HK-2 (cell line): ENCODE measurements around the gene SORCS1.
A peak's percentile ranks its signal among the peaks of the same experiment; 100 is the strongest.

Experiments
- DNase-seq: peaks from one replicate; pipeline ENCODE4 v3.0.0-alpha.2; 2018; ENCODE audit not compliant: unreplicated experiment

Gene SORCS1

GRCh38 chr10:106819490-106819889, 345.0 kb downstream of the SORCS1 start:
- no peak for DNase-seq

DNA sequence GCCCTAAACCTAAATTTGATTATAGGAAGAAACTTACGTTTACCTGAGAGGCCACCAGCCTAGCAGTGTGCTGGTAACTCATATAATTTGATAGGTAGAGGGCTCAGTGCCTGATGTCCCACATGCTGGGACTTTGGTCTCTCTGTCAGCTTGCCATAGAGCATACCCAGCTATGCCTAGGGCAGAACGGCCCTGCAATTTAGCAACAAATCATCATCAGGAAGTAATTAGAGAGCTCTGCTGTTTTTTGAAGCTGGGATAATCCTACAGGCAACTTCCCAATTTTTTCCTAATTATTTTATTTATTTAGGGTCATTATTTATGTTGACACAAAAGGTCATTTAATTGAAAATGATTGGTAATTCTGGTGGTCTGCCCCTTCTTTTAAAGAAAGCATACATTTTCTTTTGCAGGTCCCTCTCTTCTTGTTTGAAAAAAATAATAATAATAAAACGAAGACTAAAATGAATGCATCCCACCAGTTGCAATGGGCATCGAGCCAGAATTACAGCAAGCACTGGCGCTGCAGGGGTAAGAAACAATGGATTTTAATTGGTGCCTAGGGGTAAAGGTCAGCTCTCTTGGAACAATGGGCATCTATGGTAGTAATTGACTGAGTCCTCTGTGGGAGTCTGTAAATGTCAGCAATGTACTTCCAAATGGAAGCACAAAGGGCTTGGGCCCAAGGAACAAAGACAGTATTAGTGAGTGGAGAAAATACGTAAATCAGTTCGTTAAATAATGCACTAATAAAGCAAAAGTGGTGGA, 348.0 kb downstream of the SORCS1 start:
- no peak for DNase-seq

DNA sequence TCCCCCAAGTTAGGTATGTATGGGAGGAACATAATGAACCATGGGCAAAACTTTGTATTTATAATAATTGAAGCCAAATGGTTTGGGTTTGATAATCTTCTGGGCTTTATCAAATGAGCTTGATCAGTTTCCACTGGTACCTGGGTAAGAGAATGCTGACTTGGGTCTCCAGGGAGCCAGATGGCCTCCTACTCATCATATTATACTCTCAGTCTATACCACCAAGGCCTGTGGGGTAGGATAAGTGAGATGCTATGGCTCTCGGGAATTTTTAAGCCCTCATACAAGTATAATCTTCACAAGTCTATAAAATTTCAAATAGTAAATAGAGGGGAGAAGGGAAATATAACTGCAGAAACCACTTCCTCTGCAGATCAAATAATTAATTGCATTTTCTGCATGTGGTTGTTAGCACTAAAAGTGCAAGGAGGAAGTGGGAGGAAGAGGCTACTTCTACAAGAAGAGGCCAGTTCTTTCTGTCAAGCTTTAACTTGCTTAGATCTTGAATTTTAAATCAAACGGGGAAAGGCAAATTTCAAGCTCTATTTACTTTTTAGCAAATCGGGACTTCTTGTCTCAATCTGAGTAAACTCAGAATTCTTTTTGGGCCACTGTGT, 349.0 kb downstream of the SORCS1 start:
- no peak for DNase-seq

DNA sequence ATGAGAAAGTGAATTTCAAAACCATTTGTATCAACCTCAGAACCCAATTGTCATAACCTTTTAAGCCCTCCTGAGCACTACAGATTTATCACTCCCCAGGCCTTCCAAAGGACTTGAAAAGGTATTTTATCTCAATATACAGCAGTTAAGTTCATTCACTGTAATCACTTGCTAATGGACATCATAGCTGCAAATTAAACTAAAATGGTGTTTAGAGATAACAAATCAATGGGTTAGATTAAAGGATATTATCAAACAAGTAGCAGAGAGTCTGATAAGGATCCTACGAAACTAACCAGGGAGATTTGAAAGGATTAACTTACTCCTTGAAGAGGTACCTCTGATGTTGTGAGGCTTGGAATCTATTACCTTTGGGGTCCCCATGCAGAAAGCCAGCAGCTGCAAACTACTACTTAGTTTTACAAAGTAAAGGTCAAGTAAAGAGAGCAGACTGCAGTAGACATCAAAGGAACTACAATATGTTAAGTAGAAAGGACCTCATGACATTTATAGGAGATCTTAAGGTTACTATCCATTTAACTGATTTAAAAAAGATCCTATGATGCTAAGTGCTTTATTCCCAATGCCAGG, 359.4 kb downstream of the SORCS1 start:
- no peak for DNase-seq

DNA sequence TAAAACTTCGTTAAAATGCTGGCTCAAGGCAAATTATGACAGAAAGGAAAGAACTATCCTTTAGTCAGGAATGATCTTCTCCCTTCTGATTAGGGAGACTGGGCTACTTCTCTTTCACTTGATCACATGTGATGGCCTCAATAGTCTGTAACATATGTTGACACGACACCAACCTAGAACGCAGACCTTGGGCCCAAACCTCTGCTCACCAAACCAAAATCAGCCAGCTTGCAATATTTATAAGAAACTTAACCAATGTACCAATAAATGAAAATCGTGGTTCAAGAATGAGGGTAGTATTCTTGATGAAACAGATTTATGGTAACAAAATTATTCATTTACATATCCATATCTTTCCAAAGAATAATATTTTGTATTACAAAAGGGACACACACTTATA, 361.6 kb downstream of the SORCS1 start:
- no peak for DNase-seq

GRCh38 chr10:106799776-106800175, 364.7 kb downstream of the SORCS1 start:
- DNase-seq = no peak

- peak; percentile 7 for DNase-seq
These were observed 368.9 kb downstream of the SORCS1 start for GRCh38 chr10:106795619-106796018.

- no peak for DNase-seq
These were observed 370.9 kb downstream of the SORCS1 start for GRCh38 chr10:106793617-106794016.

DNA sequence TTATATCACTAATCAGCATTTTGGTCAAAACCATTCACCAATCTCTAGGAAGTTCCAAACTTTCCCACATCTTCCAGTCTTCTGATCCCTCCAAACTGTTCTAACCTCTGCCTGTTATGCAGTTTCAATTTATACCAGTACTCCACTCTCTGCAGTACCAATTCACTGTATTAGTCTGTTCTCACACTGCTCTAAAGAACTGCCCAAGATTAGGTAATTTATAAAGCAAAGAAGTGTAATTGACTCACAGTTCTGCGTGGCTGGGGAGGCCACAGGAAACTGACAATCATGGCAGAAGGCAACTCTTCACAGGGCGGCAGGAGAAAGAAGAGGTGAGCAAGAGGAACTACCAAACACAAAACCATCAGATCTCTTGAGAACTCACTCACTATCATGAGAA, 374.9 kb downstream of the SORCS1 start:
- DNase-seq = no peak

GRCh38 chr10:106788982-106789381, 375.5 kb downstream of the SORCS1 start:
- no peak for DNase-seq

GRCh38 chr10:106785528-106785927, 379.0 kb downstream of the SORCS1 start:
- no peak for DNase-seq

DNA sequence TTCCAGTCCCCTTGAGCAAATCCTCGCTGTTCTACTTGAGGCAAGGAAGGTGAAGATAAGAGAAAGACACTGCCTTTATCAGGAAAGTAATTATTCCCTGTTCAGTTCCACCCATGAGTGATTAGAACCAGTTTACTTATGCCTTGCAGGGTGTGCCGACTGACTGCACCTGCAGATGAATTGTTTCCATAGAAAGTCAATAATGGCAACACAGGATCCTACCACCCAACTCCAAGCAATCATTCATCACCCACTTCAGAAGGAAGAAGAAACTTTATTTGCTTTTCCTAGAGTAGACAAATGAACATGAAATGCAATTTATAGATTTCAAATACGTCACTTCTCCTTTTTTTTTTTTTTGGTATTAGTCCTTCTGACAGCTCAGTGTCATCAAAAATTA, 383.9 kb downstream of the SORCS1 start:
- DNase-seq = no peak

DNA sequence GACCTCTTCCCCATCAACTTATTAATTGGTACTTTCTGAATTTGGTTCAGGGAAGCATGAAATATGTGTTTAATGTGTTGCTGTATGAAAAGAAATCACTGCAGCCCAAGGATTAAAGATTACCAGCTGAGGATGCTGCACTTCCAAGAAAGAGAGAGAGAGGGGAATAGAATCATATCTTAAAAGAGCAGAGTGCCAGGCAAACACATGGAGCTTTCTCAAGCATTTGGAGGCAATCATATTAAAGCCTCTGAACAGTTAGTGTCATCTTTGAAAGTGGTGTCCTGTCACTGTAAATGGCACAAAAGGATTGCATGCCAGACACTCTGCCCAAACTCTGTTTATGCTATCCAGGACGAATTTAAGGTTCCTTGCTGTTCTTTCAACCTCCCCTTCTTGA, 386.7 kb downstream of the SORCS1 start:
- DNase-seq = no peak

- no peak for DNase-seq
These were observed 389.4 kb downstream of the SORCS1 start for GRCh38 chr10:106775127-106775526.

DNA sequence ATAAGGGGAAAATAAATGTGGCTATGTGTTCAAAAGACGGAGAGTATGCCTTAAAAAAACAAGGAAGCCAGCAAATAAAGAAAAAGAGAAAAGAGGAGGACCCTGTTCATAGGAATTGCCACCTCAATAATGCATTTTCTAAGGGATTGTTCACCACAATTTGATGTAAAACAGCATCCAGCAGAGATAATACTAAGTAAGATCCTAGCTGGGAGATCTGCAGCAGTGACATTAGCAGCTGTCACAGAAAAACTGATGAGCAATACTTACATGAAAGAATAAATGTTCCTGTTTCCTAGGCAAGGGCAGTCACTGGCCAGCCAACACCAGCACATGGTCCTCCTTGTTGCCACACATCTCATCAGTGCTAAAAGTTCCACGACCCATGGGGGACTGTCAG, 391.5 kb downstream of the SORCS1 start:
- DNase-seq = no peak

- no peak for DNase-seq
These were observed 393.4 kb downstream of the SORCS1 start for GRCh38 chr10:106771154-106771553.

GRCh38 chr10:106768204-106768603, 396.3 kb downstream of the SORCS1 start:
- no peak for DNase-seq

GRCh38 chr10:106765928-106766327, 398.6 kb downstream of the SORCS1 start:
- DNase-seq = no peak

GRCh38 chr10:106765241-106765754, 399.2 kb downstream of the SORCS1 start:
- DNase-seq = no peak

- no peak for DNase-seq
These were observed 400.1 kb downstream of the SORCS1 start for GRCh38 chr10:106764360-106764759.

- no peak for DNase-seq
These were observed 402.6 kb downstream of the SORCS1 start for GRCh38 chr10:106761906-106762305.

- no peak for DNase-seq
These were observed 407.0 kb downstream of the SORCS1 start for GRCh38 chr10:106757521-106757920.

GRCh38 chr10:106751091-106751490, 413.4 kb downstream of the SORCS1 start:
- no peak for DNase-seq
